Dedifferentiated amniotic fluid mesenchymal stem cell (primary cell): ENCODE data around the gene UQCR11.

ENCODE experiments used
- DNase-seq: peaks from one replicate; pipeline ENCODE4 v3.0.0-alpha.2; 2016; ENCODE audit errors: extremely low spot score

Gene UQCR11

DNA sequence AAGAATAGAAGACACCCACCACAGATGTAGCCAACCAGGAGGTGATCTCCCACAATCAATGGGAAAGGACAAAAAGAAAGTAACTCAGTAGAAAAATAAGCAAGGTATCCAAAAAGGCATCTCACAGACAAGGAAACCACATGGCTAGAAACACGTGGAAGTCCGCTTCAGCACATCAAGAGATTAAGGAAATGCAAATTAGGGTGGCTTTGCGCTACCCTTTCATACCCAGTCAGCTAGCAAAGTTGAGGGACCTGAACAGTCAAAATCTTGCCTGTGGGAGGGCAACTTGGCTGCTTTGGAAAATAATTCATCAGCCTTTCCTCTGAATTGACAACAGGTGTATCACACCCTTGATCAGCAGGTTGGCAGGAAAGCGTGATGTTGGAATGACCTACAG lies 11.6 kb upstream of the UQCR11 start:
- DNase-seq = no peak

GRCh38 chr19:1616396-1616795 lies 11.1 kb upstream of the UQCR11 start:
- no peak for DNase-seq

- no peak for DNase-seq
These were observed 10.0 kb upstream of the UQCR11 start for GRCh38 chr19:1615156-1615765.

DNA sequence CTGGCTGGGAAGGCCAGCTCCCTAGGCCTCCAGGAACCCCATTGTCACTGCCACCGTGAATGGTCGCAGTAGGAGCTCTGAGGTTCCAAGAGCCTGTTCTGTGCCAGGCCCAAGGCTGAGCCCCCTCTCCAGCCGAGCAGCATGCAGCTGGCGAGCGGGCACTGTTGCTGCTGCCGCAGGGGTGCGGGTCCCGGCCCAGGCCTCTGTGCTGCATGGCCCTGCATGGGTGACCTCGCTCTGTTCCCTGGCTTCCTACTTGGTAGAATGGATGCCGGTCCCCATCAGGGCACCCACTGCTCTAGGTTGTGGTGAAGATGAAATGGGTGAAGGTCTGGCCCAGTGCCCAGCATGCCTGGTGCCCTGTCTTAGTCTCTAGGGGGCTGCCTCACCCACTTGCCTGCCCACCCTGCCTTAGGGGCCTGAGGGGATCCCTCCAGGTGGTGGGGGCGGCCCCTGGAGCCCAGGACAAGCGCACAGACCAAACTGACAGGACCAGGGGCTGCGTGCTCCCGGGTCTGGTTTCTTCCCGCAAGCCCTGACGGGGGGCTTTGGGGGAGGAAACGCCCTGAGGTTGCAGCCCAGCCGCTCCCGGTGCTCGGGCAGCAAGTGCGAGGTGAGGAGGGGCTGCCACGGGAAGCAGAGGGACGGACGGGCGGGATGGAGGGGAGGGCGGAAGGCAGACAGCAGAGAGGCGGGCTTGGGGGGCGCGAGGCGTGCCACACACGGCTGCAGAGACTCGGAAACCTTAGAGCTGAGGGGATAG lies 8.7 kb upstream of the UQCR11 start:
- no peak for DNase-seq

- no peak for DNase-seq
These were observed 7.9 kb upstream of the UQCR11 start for GRCh38 chr19:1613146-1613545.

DNA sequence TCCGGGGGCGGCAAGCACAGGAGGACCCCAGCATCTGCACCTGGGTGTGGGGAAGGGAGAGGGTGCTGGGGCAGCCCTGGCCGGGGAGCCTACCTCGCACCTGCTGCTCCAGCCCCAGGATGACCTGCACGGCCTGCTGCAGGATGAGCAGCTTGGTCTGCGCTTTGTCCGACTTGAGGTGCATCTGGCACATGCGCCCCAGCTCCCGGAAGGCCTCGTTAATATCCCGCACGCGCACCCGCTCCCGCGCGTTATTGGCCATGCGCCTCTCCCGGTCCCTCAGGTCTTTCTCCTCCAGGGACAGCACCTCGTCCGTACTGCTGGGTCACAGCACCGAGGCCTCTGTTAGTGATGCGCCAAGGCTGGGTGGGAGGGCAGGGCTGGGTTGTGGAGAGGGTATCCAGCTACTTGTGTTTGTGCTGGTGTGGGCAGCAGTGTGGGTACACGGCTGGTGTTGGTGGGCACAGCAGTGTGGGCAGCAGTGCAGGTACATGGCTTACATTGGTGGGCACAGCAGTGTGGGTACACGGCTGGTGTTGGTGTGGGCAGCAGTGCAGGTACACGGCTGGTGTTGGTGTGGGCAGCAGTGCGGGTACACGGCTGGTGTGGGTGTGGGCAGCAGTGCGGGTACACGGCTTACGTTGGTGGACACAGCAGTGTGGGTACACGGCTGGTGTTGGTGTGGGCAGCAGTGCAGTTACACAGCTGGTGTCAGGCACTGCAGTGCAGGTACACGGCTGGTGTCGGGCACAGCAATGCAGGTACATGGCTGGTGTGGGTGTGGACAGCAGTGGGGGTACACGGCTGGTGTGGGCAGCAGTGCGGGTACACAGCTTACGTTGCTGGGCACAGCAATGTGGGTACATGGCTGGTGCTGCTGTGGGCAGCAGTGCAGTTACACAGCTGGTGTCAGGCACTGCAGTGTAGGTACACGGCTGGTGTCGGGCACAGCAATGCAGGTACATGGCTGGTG lies 7.1 kb upstream of the UQCR11 start:
- DNase-seq = no peak

DNA sequence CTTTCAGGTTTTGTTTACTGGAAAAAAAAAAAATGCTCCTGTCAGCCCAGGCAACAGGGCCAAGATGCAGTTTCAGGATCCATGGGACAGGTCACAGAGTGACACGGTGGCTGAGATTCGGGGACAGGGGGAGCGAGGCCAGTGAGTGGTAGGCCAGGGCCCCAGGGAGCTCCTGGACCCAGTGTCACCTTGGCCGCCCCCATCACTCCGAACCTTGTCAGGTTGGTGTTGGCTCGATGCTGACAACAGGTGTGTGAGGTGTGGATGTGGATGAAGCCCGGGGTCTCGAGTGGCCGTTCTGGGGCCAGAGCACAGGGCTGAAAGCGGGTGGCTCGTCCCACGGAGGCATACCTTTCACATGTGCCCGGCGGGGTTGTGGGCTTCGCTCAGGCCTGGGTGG lies 6.1 kb upstream of the UQCR11 start:
- DNase-seq = no peak

- DNase-seq = no peak
These were observed 5.3 kb upstream of the UQCR11 start for GRCh38 chr19:1610579-1610978.

- DNase-seq = no peak
These were observed 4.6 kb upstream of the UQCR11 start for GRCh38 chr19:1609680-1610474.

GRCh38 chr19:1609103-1609396 lies 3.8 kb upstream of the UQCR11 start:
- no peak for DNase-seq

- no peak for DNase-seq
These were observed 3.3 kb upstream of the UQCR11 start for GRCh38 chr19:1608359-1609102.

DNA sequence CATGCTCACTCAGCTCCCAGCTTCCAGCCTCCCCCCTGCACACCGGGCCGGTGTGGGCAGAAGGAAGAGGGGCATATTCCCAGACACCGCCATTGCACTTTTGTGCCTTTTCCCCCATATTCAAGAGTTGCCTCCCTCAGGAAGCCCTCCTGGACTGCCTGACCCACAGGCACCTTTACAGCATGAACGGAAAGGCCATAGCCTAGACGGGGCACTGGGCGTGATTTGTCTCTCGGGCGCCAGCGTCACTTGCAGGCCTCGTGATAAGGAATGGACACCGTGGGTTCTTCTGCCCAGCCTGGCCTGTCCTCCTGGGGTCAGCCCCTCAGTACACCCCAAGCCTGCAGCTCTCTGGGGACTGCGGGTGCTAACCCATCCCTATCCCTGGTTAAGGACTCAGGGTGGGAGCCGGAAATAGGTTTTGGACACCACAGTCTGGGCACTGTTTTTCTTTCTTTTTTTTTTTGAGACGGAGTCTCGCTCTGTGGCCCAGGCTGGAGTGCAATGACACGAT lies 933 bp upstream of the UQCR11 start:
- no peak for DNase-seq

DNA sequence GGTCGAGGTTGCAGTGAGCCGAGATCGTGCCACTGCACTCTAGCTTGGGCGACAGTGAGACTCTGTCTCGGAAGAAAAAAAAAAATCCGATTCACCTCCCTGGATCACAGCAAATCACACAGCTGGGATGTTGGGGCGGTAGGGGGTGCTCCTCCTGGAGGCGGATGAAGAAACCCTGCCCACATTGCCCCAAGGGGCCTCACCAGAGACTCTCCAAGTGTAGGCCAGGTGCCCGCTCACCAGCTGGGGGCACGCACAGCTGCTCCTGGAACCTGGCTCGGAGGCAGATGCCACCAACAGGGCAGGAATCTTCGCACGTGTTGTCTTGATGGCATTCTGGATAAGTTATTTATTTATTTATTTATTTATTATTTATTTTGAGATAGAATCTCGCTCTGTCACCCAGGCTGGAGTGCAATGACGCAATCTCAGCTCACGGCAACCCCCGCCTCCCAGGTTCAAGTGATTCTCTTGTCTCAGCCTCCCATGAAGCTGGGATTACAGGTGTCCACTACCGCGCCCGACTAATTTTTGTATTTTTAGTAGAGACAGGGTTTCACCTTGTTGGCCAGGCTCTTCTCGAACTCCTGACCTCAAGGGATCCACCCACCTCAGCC lies 3.1 kb downstream of the UQCR11 start:
- no peak for DNase-seq

DNA sequence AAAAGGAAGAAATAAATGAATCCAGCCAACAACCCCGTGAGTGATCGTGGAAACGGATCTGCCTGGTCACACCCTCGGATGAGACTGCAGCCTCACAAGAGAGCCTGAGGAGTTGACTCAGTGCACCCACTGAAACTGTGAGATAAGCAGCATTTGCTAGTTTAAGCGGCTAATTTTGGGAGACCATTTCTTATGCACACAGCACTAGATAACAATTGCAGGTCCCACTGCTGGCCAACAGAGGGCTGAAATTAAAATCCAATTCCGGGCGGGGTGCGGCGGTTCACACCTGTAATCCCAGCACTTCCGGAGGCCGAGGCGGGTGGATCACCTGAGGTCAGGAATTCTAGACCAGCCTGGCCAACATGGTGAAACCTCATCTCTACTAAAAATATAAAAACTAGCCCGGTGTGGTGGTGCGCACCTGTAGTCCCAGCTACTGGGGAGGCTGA lies 3.6 kb downstream of the UQCR11 start:
- no peak for DNase-seq

- DNase-seq = no peak
These were observed 5.8 kb downstream of the UQCR11 start for GRCh38 chr19:1599460-1599846.

DNA sequence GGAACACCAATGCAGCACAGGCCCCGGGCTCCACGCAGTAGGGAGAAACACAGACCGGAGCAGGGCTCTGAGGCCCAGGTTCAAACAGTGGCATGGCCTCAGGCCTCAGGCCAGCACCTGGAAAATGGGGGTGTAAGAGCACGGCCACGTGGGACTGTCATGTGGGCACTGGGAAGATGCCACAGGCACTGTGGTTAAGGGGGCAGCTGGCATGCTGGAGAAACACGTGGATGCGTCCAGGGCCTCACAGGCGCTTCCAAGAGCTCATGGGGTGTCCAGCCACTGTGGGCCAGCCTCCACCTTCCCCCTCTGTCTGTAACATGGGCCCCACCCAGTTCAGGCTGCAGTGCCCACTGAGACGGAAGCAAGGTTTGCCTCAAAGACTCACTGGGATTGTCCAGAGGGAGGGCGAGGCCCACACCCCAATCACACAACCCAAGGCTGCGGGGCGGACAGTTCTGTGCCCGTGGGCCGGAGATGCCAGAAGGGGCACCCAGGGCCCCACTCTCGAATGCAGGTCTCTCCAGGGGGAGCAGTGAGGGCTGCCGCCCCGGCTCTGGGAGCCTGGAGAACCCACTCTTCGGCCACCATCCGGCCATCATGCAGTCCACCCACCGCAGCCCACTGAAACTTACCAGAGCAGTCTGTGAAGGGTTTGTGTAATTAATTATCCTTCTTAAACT lies 6.3 kb downstream of the UQCR11 start:
- no peak for DNase-seq

GRCh38 chr19:1593501-1593772 lies 11.8 kb downstream of the UQCR11 start:
- no peak for DNase-seq

DNA sequence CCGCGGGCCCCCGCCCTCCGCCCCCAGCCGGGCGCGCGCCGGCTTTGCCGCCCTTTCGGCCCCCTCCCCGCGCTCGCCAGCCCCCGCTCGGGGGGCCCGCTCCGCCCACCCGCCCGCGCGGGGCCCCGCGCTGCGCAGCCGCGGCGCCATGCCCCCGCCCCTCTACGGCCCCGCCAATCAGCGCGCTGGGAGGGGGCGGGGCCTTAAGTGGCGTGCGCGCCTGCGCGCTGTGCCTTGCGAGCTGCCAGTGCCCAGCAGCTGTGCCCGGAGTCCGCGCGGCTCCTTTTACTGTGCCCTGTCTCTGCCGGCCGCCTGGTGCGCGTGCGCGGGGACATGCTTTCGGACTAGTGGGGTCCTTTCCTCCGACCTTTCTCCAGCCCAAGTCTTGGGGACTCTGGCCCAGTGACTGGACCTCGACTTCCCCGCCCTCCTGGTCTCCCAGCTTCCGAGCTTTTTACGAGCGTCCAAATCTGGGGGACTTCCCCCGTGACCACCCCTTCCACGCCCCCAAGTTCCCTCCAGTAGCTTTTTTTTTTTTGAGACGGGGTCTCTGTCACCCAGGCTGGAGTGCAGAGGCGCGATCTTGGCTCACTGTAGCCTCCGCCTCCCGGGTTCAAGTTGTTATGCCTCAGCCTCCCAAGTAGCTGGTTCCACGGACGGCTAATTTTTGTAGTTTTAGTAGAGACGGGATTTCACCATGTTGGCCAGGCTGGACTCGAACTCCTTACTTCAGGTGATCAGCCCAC lies 12.3 kb downstream of the UQCR11 start, which contains the start of gene MBD3:
TSS of gene MBD3 (minus strand) at position 111 of the 746 bp plus-strand sequence. CDS start 234 bp downstream, outside the sequence.
- DNase-seq = peak; percentile 89
